GM12878 (cell line): ENCODE measurements around the gene MYCBP2. TPM values are rescaled to one million over a fixed set of nuclear protein-coding genes. Genes with fewer than 3 reads are reported as not detected.

Source experiments
- ATAC-seq: fragments of 200-7000 bp; cut with Tn5 transposase; 3 replicates; pipeline ENCODE4 v1.9.1; 2020; ENCODE audit warnings: mild to moderate bottlenecking, moderate library complexity
- BruUV-seq: library from RNA; stranded (reverse); fragments of 400-500 nt; replicated peaks from 2 replicates; lab custom pipeline; 2021; lab: Mats Ljungman, UMichigan
- CTCF ChIA-PET: fragments of 300-600 bp; sonication (Branson Sonifier 250); formaldehyde crosslinking; extraction: SDS; loops from one replicate; lab custom pipeline; 2021; ENCODE audit warnings: inconsistent platforms; lab: Yijun Ruan, JAX
- POLR2A ChIA-PET: fragments of 350-600 bp; formaldehyde crosslinking; extraction: SDS; loops from one replicate; lab custom pipeline; 2021; ENCODE audit warnings: inconsistent platforms; lab: Charles Lee
- RAD21 ChIA-PET: fragments of 300-600 bp; sonication (Branson Sonifier 250); formaldehyde crosslinking; loops from one replicate; lab custom pipeline; 2023; ENCODE audit warnings: antibody characterized with exemption; ENCODE audit not compliant: unreplicated experiment; lab: Charles Lee
- SMC1A ChIA-PET: fragments of 300-600 bp; sonication (Branson Sonifier 250); formaldehyde crosslinking; loops from one replicate; lab custom pipeline; 2023; ENCODE audit not compliant: unreplicated experiment, uncharacterized antibody; lab: Charles Lee
- DNase-seq: peaks from one replicate; pipeline ENCODE4 v3.0.0-alpha.2; 2011; ENCODE audit warnings: low read depth, low spot score
- FAIRE-seq: peaks from 3 replicates; lab custom pipeline; 2011; peaks lifted over from hg19 to GRCh38; lab: Jason Lieb, UNC
- H2AFZ ChIP-seq: 2 replicates; pipeline ENCODE4 v1.6.0; 2011; ENCODE audit warnings: low read depth, low read length, control low read depth; ENCODE audit not compliant: control insufficient read depth
- H3K27ac ChIP-seq: 2 replicates; pipeline ENCODE4 v1.5.1; 2011; ENCODE audit warnings: control low read depth; ENCODE audit not compliant: control insufficient read depth, insufficient read depth
- H3K27me3 ChIP-seq, 2 experiments: replicated peaks in 1 of 2; 2 replicates each; pipeline versions ENCODE4 v1.6.0 to v1.6.1; 2011; ENCODE audit warnings: low read length in 1 of 2; ENCODE audit not compliant: control insufficient read depth in 2 of 2, insufficient read depth in 2 of 2
- H3K36me3 ChIP-seq, 2 experiments: 2 replicates each; pipeline ENCODE4 v1.5.1; 2011; ENCODE audit warnings: low read length in 1 of 2; ENCODE audit not compliant: control insufficient read depth in 2 of 2, insufficient read depth in 2 of 2
- H3K4me1 ChIP-seq: 2 replicates; pipeline ENCODE4 v1.6.1; 2011; ENCODE audit warnings: mild to moderate bottlenecking, low read length, moderate library complexity, mixed read lengths; ENCODE audit not compliant: control insufficient read depth, insufficient read depth
- H3K4me2 ChIP-seq: 2 replicates; pipeline ENCODE4 v1.6.0; 2011; ENCODE audit warnings: control low read depth; ENCODE audit not compliant: control insufficient read depth, insufficient read depth
- H3K4me3 ChIP-seq: fragments of 200-600 bp; sonication (generic); 2 replicates; pipeline ENCODE4 v1.5.1; 2016
- H3K79me2 ChIP-seq: 2 replicates; pipeline ENCODE4 v1.6.0; 2011; ENCODE audit warnings: low read length; ENCODE audit not compliant: control insufficient read depth, insufficient read depth
- H3K9ac ChIP-seq: 2 replicates; pipeline ENCODE4 v1.8.0; 2011; ENCODE audit warnings: low read length, control low read depth, mixed read lengths; ENCODE audit not compliant: control insufficient read depth, insufficient read depth
- H3K9me3 ChIP-seq: replicated peaks from 3 replicates; pipeline ENCODE4 v1.5.1; 2011; ENCODE audit warnings: mild to moderate bottlenecking, low read length; ENCODE audit not compliant: control insufficient read depth, insufficient read depth
- H4K20me1 ChIP-seq: 2 replicates; pipeline ENCODE4 v1.6.0; 2011; ENCODE audit not compliant: control insufficient read depth, insufficient read depth
- ATF7 ChIP-seq: fragments of 450-650 bp; IDR thresholded peaks from 2 replicates; pipeline ENCODE4 v1.6.1; 2016; ENCODE audit warnings: low read depth, mild to moderate bottlenecking
- HDAC6 ChIP-seq: fragments of 200-600 bp; sonication (generic); IDR thresholded peaks from one replicate; pipeline ENCODE4 v1.8.0; 2017; ENCODE audit warnings: antibody characterized with exemption; ENCODE audit not compliant: unreplicated experiment
- TBL1XR1 ChIP-seq: IDR thresholded peaks from 2 replicates; pipeline ENCODE4 v1.6.1; 2012; ENCODE audit warnings: low read depth, low read length, improper control_type of control experiment
- ZNF217 ChIP-seq: fragments of 450-650 bp; IDR thresholded peaks from 2 replicates; pipeline ENCODE4 v1.6.1; 2017; ENCODE audit warnings: antibody characterized with exemption, mild to moderate bottlenecking
- WGBS: methylation state at CpG from one replicate; pipeline ENCODE4 v1.1.6; 2016; ENCODE audit warnings: low lambda C conversion rate; ENCODE audit not compliant: insufficient replicate concordance, insufficient coverage; ENCODE audit errors: missing lambda C conversion rate; 5-methylcytosine and 5-hydroxymethylcytosine counted together
- in situ Hi-C: fragments of 300-500 bp; cut with MboI; formaldehyde crosslinking; loops from 9 replicates; pipeline ENCODE4 v1.14.3; 2018; ENCODE audit warnings: mixed read lengths
- intact Hi-C: fragments of 100-400 bp; cut with micrococcal nuclease; formaldehyde crosslinking; loops from one replicate; pipeline ENCODE4 v1.14.2; 2022; ENCODE audit not compliant: unreplicated experiment
- polyA plus RNA-seq, 11 experiments: library from polyadenylated mRNA; depleted of rRNA in 4 of 11; unstranded in 6 of 11; stranded (reverse) in 5 of 11; fragments of >200 nt; fragmentation: Nextera tagmentation in 4 of 11; fragmentation: Illumina TruSeq in 1 of 11; extraction: Ambion mirVana in 4 of 11; extraction: Trizol in 1 of 11; gene quantifications; 1 replicate in 1 of 11; 2 replicates in 10 of 11; pipeline versions ENCODE4 v1.2.1 to v1.2.3, GENCODE V29; 2011 to 2016; ENCODE audit warnings: inconsistent platforms in 2 of 11, missing spikeins in 2 of 11, low read depth in 1 of 11
- total RNA-seq, 4 experiments: library from RNA; depleted of rRNA in 3 of 4; stranded (reverse); fragments of >200 nt in 3 of 4; fragmentation: Illumina TruSeq in 1 of 4; extraction: Trizol in 1 of 4; gene quantifications; 2 replicates each; pipeline versions ENCODE4 v1.2.1 to v1.2.3, GENCODE V29; 2013 to 2021
- TF ChIP-seq, protein P1 (sequence below): fragments of 450-650 bp; IDR thresholded peaks from 2 replicates; pipeline ENCODE4 v1.6.1; 2017; ENCODE audit warnings: mild to moderate bottlenecking, moderate library complexity

The MYCBP2 gene
- total and polyA plus RNA-seq, 10 of the 15 experiments (the other 5 are each of a cell fraction or from before 2014, with no cell fraction given) = 51.9 to 152 (median 98.2) TPM

DNA sequence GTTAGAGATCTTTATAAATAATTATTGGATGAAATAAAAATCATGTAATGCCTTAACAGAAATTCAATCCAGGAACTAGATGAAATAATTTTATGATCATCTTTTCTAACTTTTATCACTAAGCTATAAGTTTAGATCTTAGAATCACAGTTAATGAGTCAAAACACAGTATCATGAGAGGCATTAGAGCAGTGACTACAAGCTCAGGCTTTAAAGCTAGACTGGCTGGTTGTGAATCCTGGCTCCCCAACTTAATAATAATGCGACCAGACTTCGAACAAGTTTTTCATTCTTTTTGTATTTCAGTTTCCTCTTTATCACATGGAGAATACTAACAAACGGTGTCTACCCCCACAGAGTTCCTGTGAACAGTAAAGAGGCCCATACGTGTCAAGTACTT, 108.6 kb downstream of the MYCBP2 start (continued):
- no peak for TF ChIP-seq ZNF217

DNA sequence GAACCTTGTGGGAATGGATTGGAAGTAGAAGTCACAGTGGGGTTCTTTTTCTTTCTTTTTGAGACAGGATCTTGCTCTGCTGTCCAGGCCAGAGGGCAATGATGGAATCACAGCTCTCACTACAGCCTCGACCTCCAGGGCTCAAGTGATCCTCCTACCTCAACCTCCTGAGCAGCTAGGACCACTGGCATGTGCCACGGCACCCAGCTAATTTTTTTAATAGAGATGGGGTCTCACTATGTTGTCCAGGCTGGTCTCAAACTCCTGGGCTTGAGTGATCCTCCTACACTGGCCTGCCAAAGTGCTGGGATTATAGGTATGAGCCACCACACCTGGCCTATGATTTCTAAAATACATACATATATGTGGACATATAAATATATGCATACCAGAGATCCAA, 111.4 kb downstream of the MYCBP2 start:
- Histone ChIP-seq H3K27ac (no peak overlapping the region), H3K4me2 (no peak overlapping the region), H2AFZ (no peak overlapping the region), H3K9me3 (no peaks in the 10 kb centered on the region), H3K27me3 (no peaks in the 10 kb centered on the region), H3K9ac (no peak overlapping the region), H3K79me2 (no peaks in the 10 kb centered on the region), H3K4me3 (no peak overlapping the region), H3K36me3 (peaks cover 1 to 29% of the 10 kb centered on the region in 2 experiments; a peak in 3 of 4 replicates), H3K4me1 (no peaks in the 10 kb centered on the region), H4K20me1 (no peaks in the 10 kb centered on the region)
- WGBS = 100% methylated on average over 2 of the region's 2 CpGs
- SMC1A ChIA-PET = interaction anchor here (6.0 kb wide), 1 partner anchor 264 kb away, joined by 29 read pairs; no protein-coding TSS in a partner anchor
- FAIRE-seq (no peak), ATAC-seq (no peak), DNase-seq (no peak)
- CTCF ChIA-PET = interaction anchor here (5.1 kb wide), 1 partner anchor 262 kb away, joined by 21 read pairs; no protein-coding TSS in a partner anchor
- in situ Hi-C loops (no loop called here), intact Hi-C loops (no loop called here)
- BruUV-seq = no TSS peak
- TF ChIP-seq ATF7 (no peak), TBL1XR1 (no peak), HDAC6 (no peak)
- TF ChIP-seq, protein P1, sequence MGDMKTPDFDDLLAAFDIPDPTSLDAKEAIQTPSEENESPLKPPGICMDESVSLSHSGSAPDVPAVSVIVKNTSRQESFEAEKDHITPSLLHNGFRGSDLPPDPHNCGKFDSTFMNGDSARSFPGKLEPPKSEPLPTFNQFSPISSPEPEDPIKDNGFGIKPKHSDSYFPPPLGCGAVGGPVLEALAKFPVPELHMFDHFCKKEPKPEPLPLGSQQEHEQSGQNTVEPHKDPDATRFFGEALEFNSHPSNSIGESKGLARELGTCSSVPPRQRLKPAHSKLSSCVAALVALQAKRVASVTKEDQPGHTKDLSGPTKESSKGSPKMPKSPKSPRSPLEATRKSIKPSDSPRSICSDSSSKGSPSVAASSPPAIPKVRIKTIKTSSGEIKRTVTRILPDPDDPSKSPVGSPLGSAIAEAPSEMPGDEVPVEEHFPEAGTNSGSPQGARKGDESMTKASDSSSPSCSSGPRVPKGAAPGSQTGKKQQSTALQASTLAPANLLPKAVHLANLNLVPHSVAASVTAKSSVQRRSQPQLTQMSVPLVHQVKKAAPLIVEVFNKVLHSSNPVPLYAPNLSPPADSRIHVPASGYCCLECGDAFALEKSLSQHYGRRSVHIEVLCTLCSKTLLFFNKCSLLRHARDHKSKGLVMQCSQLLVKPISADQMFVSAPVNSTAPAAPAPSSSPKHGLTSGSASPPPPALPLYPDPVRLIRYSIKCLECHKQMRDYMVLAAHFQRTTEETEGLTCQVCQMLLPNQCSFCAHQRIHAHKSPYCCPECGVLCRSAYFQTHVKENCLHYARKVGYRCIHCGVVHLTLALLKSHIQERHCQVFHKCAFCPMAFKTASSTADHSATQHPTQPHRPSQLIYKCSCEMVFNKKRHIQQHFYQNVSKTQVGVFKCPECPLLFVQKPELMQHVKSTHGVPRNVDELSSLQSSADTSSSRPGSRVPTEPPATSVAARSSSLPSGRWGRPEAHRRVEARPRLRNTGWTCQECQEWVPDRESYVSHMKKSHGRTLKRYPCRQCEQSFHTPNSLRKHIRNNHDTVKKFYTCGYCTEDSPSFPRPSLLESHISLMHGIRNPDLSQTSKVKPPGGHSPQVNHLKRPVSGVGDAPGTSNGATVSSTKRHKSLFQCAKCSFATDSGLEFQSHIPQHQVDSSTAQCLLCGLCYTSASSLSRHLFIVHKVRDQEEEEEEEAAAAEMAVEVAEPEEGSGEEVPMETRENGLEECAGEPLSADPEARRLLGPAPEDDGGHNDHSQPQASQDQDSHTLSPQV = no peak
- POLR2A ChIA-PET = interaction anchor here (0.5 kb wide), 1 partner anchor 153 kb away, joined by 5 read pairs; no protein-coding TSS in a partner anchor
- RAD21 ChIA-PET = no interaction called here
